Suprapubic skin (tissue), 4 donors: ENCODE results near the gene ST3GAL6. TPM values are rescaled to one million over a fixed set of nuclear protein-coding genes. Genes with fewer than 3 reads are reported as not detected.
A peak's percentile ranks its signal among the peaks of the same experiment; 100 is the strongest.

Experiments
- DNase-seq, 2 donors: peaks; one replicate each; pipeline ENCODE4 v3.0.0-alpha.2; 2019; ENCODE audit warnings: low spot score in 2 of 2
- H3K27ac ChIP-seq: fragments of 200-600 bp; sonication (generic); one replicate; pipeline ENCODE4 v1.5.1; 2019
- H3K27me3 ChIP-seq: fragments of 200-600 bp; sonication (generic); one replicate; pipeline ENCODE4 v1.5.1; 2019
- H3K36me3 ChIP-seq: fragments of 200-600 bp; sonication (generic); one replicate; pipeline ENCODE4 v1.5.1; 2019
- H3K4me1 ChIP-seq: fragments of 200-600 bp; sonication (generic); one replicate; pipeline ENCODE4 v1.5.1; 2019
- H3K4me3 ChIP-seq: fragments of 200-600 bp; sonication (generic); one replicate; pipeline ENCODE4 v1.5.1; 2019; ENCODE audit warnings: mild to moderate bottlenecking
- H3K9me3 ChIP-seq: fragments of 200-600 bp; sonication (generic); one replicate; pipeline ENCODE4 v1.5.1; 2019
- EP300 ChIP-seq: sonication (generic); formaldehyde crosslinking; IDR thresholded peaks from one replicate; pipeline ENCODE4 v1.6.1; 2017; ENCODE audit warnings: antibody characterized with exemption
- POLR2A ChIP-seq, 2 donors: fragments of 450-650 bp; IDR thresholded peaks; one replicate each; pipeline ENCODE4 v1.6.1; 2017; ENCODE audit warnings: antibody characterized with exemption in 2 of 2, mild to moderate bottlenecking in 2 of 2, moderate library complexity in 2 of 2
- POLR2AphosphoS5 ChIP-seq, 3 donors: sonication (generic); formaldehyde crosslinking; IDR thresholded peaks; one replicate each; pipeline ENCODE4 v1.6.1; 2017; ENCODE audit warnings: antibody characterized with exemption in 3 of 3
- WGBS: methylation state at CpG from one replicate; pipeline ENCODE4 v1.1.5; 2018; 5-methylcytosine and 5-hydroxymethylcytosine counted together
- total RNA-seq, 4 donors: library from RNA; depleted of rRNA; stranded (reverse); fragments of >200 nt; gene quantifications; one replicate each; pipeline ENCODE4 v1.1.0, GENCODE V29; 2016
- TF ChIP-seq, protein P1 (sequence below), 2 donors: fragments of 200-600 bp in 1 of 2; fragments of 450-650 bp in 1 of 2; sonication (generic) in 1 of 2; IDR thresholded peaks; one replicate each; pipeline ENCODE4 v1.5.1; 2016 to 2019; ENCODE audit warnings: antibody characterized with exemption in 2 of 2, mild to moderate bottlenecking in 1 of 2, moderate library complexity in 1 of 2

The ST3GAL6 gene
- total RNA-seq, 4 donors from 2014 or later, result 13.1 to 48.0 (median 20.6) TPM

DNA sequence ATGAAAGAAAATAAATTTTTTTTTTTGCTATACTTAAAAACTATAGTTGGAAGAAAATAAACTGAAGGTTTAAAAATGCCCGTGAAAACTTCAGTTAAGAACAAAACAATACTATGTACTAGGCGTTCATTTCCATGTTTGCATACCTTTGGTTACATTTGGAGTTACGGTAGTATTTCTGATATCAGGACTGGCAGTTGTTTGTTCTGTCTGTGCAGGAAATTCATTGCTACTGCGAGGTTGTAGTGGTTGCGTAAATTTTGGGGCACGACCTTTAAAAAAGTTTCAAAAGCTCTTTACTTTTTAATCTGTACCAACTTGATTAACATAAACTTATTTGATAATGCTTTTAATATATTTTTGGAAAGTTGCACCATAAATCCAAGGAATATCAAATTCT lies 47.9 kb downstream of the ST3GAL6 start:
- Histone ChIP-seq H3K27ac (no peak overlapping the region), H3K36me3 (peaks cover 17% of the 10 kb centered on the region), H3K9me3 (no peaks in the 10 kb centered on the region), H3K27me3 (no peaks in the 10 kb centered on the region), H3K4me3 (no peak overlapping the region), H3K4me1 (peaks cover 3% of the 10 kb centered on the region)
- WGBS, result 82% methylated on average over 6 of the region's 6 CpGs
- no peak for DNase-seq
- TF ChIP-seq POLR2A (IDR thresholded peaks at IDR 0.05), result no peak
- TF ChIP-seq EP300, result no peak
- TF ChIP-seq, protein P1, sequence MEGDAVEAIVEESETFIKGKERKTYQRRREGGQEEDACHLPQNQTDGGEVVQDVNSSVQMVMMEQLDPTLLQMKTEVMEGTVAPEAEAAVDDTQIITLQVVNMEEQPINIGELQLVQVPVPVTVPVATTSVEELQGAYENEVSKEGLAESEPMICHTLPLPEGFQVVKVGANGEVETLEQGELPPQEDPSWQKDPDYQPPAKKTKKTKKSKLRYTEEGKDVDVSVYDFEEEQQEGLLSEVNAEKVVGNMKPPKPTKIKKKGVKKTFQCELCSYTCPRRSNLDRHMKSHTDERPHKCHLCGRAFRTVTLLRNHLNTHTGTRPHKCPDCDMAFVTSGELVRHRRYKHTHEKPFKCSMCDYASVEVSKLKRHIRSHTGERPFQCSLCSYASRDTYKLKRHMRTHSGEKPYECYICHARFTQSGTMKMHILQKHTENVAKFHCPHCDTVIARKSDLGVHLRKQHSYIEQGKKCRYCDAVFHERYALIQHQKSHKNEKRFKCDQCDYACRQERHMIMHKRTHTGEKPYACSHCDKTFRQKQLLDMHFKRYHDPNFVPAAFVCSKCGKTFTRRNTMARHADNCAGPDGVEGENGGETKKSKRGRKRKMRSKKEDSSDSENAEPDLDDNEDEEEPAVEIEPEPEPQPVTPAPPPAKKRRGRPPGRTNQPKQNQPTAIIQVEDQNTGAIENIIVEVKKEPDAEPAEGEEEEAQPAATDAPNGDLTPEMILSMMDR (IDR thresholded peaks at IDR 0.05), result no peak
- TF ChIP-seq POLR2AphosphoS5 (IDR thresholded peaks at IDR 0.05), result no peak

DNA sequence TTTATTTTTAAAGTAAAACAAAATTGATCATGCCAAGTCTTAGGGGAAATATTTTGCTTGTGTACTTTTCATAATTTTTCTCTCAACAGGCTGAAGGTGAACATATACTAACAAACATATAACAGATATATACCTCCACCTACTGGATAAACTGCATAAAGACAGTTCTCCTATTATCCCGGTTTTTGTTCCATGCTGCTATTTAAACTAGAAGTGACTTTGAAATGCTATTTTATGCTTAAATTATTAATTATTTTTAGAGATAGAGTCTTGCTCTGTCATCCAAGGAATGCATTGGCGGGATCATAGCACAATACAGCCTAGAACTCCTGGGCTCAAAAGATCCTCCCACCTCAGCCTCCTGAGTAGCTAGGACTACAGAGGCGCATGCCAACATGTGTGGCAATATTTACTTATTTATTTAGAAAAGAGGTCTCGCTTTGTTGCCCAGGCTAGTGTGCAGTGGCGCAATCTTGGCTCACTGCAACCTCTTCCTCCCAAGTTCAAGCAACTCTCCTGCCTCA lies 49.8 kb downstream of the ST3GAL6 start:
- Histone ChIP-seq H3K27ac (no peak overlapping the region), H3K4me3 (no peak overlapping the region), H3K4me1 (no peaks in the 10 kb centered on the region), H3K27me3 (no peaks in the 10 kb centered on the region), H3K9me3 (no peaks in the 10 kb centered on the region), H3K36me3 (peaks cover 16% of the 10 kb centered on the region)
- WGBS, result 52% methylated on average over 5 of the region's 5 CpGs
- TF ChIP-seq, protein P1 (IDR thresholded peaks at IDR 0.05), result peak; percentile 22 to 37
- TF ChIP-seq POLR2A (IDR thresholded peaks at IDR 0.05), result no peak
- no peak for DNase-seq

DNA sequence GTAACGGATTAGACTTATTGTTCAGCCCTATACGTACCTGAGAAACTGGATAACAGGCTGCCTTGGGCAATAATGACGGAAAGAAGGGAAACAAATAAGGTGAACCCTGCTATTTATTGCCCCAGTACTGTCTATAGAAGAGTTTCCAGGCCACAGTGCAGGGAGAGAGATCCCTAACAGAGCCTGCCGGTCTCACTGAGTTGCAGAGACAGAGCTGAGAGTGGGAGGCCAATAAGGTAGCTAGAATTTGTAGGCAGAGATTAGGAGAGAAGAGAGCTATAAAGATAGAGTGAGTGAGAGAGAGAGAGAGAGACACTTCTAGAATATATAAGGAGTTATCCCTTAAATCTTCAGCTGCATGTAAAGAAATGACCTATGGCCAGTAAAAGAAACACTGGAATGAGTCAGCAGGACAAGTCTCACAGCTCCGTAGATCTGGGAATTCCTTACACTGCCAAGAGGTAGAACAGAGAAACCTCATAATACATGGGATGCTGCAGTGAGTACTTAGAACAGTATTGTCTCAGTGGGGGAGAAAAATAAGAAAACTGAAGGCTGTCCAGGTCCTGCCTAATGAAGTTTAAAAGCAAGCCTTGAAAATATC lies 51.8 kb downstream of the ST3GAL6 start:
- peaks cover 15% of the 10 kb centered on the region for H3K36me3 ChIP-seq
- H3K9me3 ChIP-seq, result no peaks in the 10 kb centered on the region
- WGBS, result 85% methylated on average over 5 of the region's 5 CpGs
- no peak overlapping the region for H3K4me3 ChIP-seq
- TF ChIP-seq EP300 (no peak), POLR2AphosphoS5 (IDR thresholded peaks at IDR 0.05) (no peak), POLR2A (IDR thresholded peaks at IDR 0.05) (no peak)
- TF ChIP-seq, protein P1 (IDR thresholded peaks at IDR 0.05), result no peak
- no peak overlapping the region for H3K27ac ChIP-seq
- H3K27me3 ChIP-seq, result no peaks in the 10 kb centered on the region
- no peaks in the 10 kb centered on the region for H3K4me1 ChIP-seq
- no peak for DNase-seq

DNA sequence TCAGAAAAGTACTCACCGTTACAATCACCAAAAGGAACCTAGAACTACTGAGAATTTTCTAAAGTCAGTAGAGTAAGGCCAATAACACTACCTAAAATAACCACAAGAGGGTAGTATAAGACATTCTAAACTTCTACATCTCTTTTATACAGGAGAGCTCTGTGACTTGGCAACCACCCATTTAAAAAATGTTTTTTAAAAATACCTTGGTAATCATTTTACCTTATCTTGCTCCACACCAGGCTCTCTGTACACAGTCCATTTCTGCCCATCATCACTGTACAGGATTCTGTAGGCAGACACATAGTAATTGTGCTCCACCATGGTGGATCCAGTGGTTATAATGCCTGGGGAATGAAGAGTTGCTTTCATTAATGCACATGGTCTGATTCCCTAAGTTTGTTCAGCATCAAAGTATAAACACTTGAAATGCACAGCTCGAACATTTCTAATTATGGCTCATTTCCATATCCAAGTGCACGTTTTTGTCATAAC lies 54.5 kb downstream of the ST3GAL6 start:
- TF ChIP-seq POLR2AphosphoS5 (IDR thresholded peaks at IDR 0.05) (no peak), EP300 (no peak), POLR2A (IDR thresholded peaks at IDR 0.05) (no peak)
- TF ChIP-seq, protein P1 (IDR thresholded peaks at IDR 0.05), result peak; percentile 53 to 58
- DNase-seq, result no peak
- Histone ChIP-seq H3K27ac (no peak overlapping the region), H3K9me3 (no peaks in the 10 kb centered on the region), H3K27me3 (no peaks in the 10 kb centered on the region), H3K4me3 (no peak overlapping the region), H3K36me3 (peaks cover 11% of the 10 kb centered on the region), H3K4me1 (no peaks in the 10 kb centered on the region)
- WGBS, result 29% methylated on average over 3 of the region's 3 CpGs

DNA sequence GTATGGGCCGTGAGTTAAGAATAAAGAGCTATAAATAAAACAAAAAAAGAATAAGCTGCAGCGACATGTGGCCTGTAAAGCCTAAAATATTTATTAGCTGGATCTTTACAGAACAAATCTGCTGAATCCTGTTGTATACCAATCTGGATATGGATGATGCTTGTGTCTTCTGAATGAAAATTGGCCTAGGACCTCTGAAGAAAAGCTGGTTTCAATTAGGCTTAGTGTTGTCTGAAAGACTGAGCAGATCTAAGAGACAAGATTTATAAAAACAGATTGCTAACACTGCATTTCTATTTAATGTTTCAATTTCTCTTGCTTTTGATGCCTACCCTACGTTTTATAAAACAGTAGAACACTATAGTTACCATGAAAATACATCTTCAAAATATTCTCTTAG lies 57.9 kb downstream of the ST3GAL6 start:
- no peak overlapping the region for H3K27ac ChIP-seq
- peaks cover 7% of the 10 kb centered on the region for H3K36me3 ChIP-seq
- peaks cover 4% of the 10 kb centered on the region for H3K4me1 ChIP-seq
- 65% methylated on average over 3 of the region's 3 CpGs for WGBS
- H3K4me3 ChIP-seq, result no peak overlapping the region
- no peaks in the 10 kb centered on the region for H3K27me3 ChIP-seq
- TF ChIP-seq POLR2A (IDR thresholded peaks at IDR 0.05) (no peak), EP300 (no peak), POLR2AphosphoS5 (IDR thresholded peaks at IDR 0.05) (no peak)
- TF ChIP-seq, protein P1 (IDR thresholded peaks at IDR 0.05), result no peak
- no peak for DNase-seq
- H3K9me3 ChIP-seq, result no peaks in the 10 kb centered on the region
